GM21423 (cell line): ENCODE measurements around the gene C10orf71.

ENCODE experiments used
- ATAC-seq: cut with Tn5 transposase; IDR thresholded peaks from one replicate; pipeline ENCODE4 v1.9.1; 2021; ENCODE audit warnings: mild to moderate bottlenecking, moderate library complexity; ENCODE audit not compliant: unreplicated experiment

The C10orf71 gene

GRCh38 chr10:49313501-49314070 is 14.6 kb downstream of the C10orf71 start:
- no peak for ATAC-seq

GRCh38 chr10:49314806-49315205 is 15.8 kb downstream of the C10orf71 start:
- no peak for ATAC-seq

- ATAC-seq = no peak
Measured at GRCh38 chr10:49318028-49318427, 19.1 kb downstream of the C10orf71 start.

- no peak for ATAC-seq
Measured at GRCh38 chr10:49318755-49319154, 19.8 kb downstream of the C10orf71 start.

GRCh38 chr10:49319206-49319605 is 20.2 kb downstream of the C10orf71 start:
- ATAC-seq = no peak

- ATAC-seq = no peak
Measured at GRCh38 chr10:49320191-49320590, 21.2 kb downstream of the C10orf71 start.

GRCh38 chr10:49321021-49321420 is 22.1 kb downstream of the C10orf71 start:
- ATAC-seq = no peak

- no peak for ATAC-seq
Measured at GRCh38 chr10:49322371-49323170, 23.6 kb downstream of the C10orf71 start.

GRCh38 chr10:49323171-49323895 is 24.4 kb downstream of the C10orf71 start:
- ATAC-seq = no peak

GRCh38 chr10:49323896-49324270 is 24.9 kb downstream of the C10orf71 start:
- no peak for ATAC-seq

- no peak for ATAC-seq
Measured at GRCh38 chr10:49324711-49325110, 25.7 kb downstream of the C10orf71 start.

GRCh38 chr10:49325131-49325915 is 26.4 kb downstream of the C10orf71 start:
- ATAC-seq = no peak

- ATAC-seq = no peak
Measured at GRCh38 chr10:49325916-49326783, 27.2 kb downstream of the C10orf71 start.

GRCh38 chr10:49327036-49327813 is 28.3 kb downstream of the C10orf71 start:
- ATAC-seq = no peak

- ATAC-seq = no peak
Measured at GRCh38 chr10:49328401-49329145, 29.6 kb downstream of the C10orf71 start.

GRCh38 chr10:49329146-49329505 is 30.2 kb downstream of the C10orf71 start:
- no peak for ATAC-seq

- no peak for ATAC-seq
Measured at GRCh38 chr10:49330127-49330665, 31.2 kb downstream of the C10orf71 start.

- no peak for ATAC-seq
Measured at GRCh38 chr10:49331431-49331830, 32.5 kb downstream of the C10orf71 start.

GRCh38 chr10:49332333-49332732 is 33.4 kb downstream of the C10orf71 start:
- ATAC-seq = no peak
